ENCODE measurements around the gene GAB4.

The GAB4 gene

GRCh38 chr22:16915701-16916100 is 92.3 kb downstream of the GAB4 start:
- TF ChIP-seq CREB1 (IDR thresholded peaks at IDR 0.05; ENCODE audit: low read depth) (no peak), TAF1 (IDR thresholded peaks at IDR 0.05; ENCODE audit: low read depth) (no peak), USF1 (IDR thresholded peaks at IDR 0.05) (no peak), MAX (IDR thresholded peaks at IDR 0.05) (no peak), FOXM1 (IDR thresholded peaks at IDR 0.05; ENCODE audit: borderline replicate concordance, low read depth) (no peak), RAD21 (IDR thresholded peaks at IDR 0.05; ENCODE audit: low read depth) (no peak), CEBPB (IDR thresholded peaks at IDR 0.05) (no peak), EP300 (IDR thresholded peaks at IDR 0.05; ENCODE audit: borderline replicate concordance) (no peak), ZBTB7A (IDR thresholded peaks at IDR 0.05; ENCODE audit: low read depth) (no peak), TCF12 (IDR thresholded peaks at IDR 0.05; ENCODE audit: low read depth) (no peak), TEAD4 (IDR thresholded peaks at IDR 0.05) (no peak), EGR1 (IDR thresholded peaks at IDR 0.05) (no peak), YY1 (IDR thresholded peaks at IDR 0.05; ENCODE audit: low read depth) (no peak), NFIC (IDR thresholded peaks at IDR 0.05) (no peak), REST (IDR thresholded peaks at IDR 0.05; ENCODE audit: low read depth) (no peak)

- TF ChIP-seq TEAD4 (IDR thresholded peaks at IDR 0.05) (no peak), TAF1 (IDR thresholded peaks at IDR 0.05; ENCODE audit: low read depth) (no peak)
These were observed 94.0 kb downstream of the GAB4 start for GRCh38 chr22:16914006-16914405.

GRCh38 chr22:16912281-16912680 is 95.7 kb downstream of the GAB4 start:
- no peak for TF ChIP-seq TCF12 (IDR thresholded peaks at IDR 0.05; ENCODE audit: low read depth)
- no peak for TF ChIP-seq RAD21 (IDR thresholded peaks at IDR 0.05; ENCODE audit: low read depth)
- no peak for TF ChIP-seq CREB1 (IDR thresholded peaks at IDR 0.05; ENCODE audit: low read depth)
